DND-41 (cell line): ENCODE measurements around the gene HMCN2.
"Not testable (repeated sequence)": the region's sequence is repeated elsewhere in the genome, so short reads cannot be mapped to it uniquely, and the experiment has no call there.

Experiments
- CTCF ChIP-seq: IDR thresholded peaks from 2 replicates; pipeline ENCODE4 v1.5.1; 2012; ENCODE audit warnings: borderline replicate concordance, low read length, moderate library complexity, mild to moderate bottlenecking; ENCODE audit not compliant: poor library complexity, severe bottlenecking; ENCODE audit errors: extremely low read depth
- EZH2 ChIP-seq: IDR thresholded peaks from 3 replicates; pipeline ENCODE4 v1.6.1; 2012; ENCODE audit warnings: borderline replicate concordance, low read depth, mild to moderate bottlenecking, moderate library complexity, low read length, inconsistent platforms; ENCODE audit not compliant: severe bottlenecking

GRCh38 chr9:130434656-130435055 lies 169.1 kb downstream of the HMCN2 start:
- not testable (repeated sequence) for TF ChIP-seq CTCF, EZH2
